ENCODE results near the gene WBP1L. TPM values are rescaled to one million over a fixed set of nuclear protein-coding genes. Genes with fewer than 3 reads are reported as not detected.

Gene WBP1L
- polyA plus RNA-seq, 3 donors = 24.8 to 43.0 (median 38.3) TPM

GRCh38 chr10:102738692-102739121, 5.0 kb upstream of the WBP1L start:
- Histone ChIP-seq H3K9ac (ENCODE audit: insufficient read depth, low read length, poor library complexity, severe bottlenecking) (no peak overlapping the region), H4K20me1 (ENCODE audit: insufficient read depth, low read length) (no peaks in the 10 kb centered on the region), H3K27me3 (ENCODE audit: control insufficient read depth in 2 of 2, insufficient read depth in 2 of 2, low read length in 2 of 2) (no peaks in the 10 kb centered on the region), H3K79me2 (ENCODE audit: insufficient read depth, low read length) (peaks cover under 1% of the 10 kb centered on the region), H3K27ac (ENCODE audit: low read depth in 1 of 2, low read length in 2 of 2) (peak overlapping the region in 1 of 2 donors; percentile 64), H3K36me3 (replicated peaks in 1 of 2; ENCODE audit: control insufficient read depth in 1 of 2, insufficient read depth in 2 of 2, low read length in 2 of 2) (no peaks in the 10 kb centered on the region), H3K4me1 (ENCODE audit: control insufficient read depth in 1 of 2, insufficient read depth in 2 of 2, low read length in 2 of 2) (peaks cover 19 to 23% of the 10 kb centered on the region in 2 donors), H2AFZ (ENCODE audit: insufficient read depth, low read depth, low read length, poor library complexity, severe bottlenecking) (peak overlapping the region; percentile 44), H3K4me2 (replicated peaks; ENCODE audit: extremely low read depth, low read length, poor library complexity, severe bottlenecking) (no peak overlapping the region), H3K9me3 (replicated peaks in 1 of 2; ENCODE audit: control insufficient read depth in 1 of 2, insufficient read depth in 1 of 2, low read length in 2 of 2) (no peaks in the 10 kb centered on the region), H3K4me3 (replicated peaks in 1 of 3; ENCODE audit: low read depth in 2 of 3, low read length in 3 of 3) (no peak overlapping the region)
- peaks cover 0 to 5% (median 2%) of the 10 kb centered on the region in 7 donors for H3K9me3 Mint-ChIP-seq
- intact Hi-C loops (cut with micrococcal nuclease) = no loop called here
- peaks cover 3 to 8% of the 10 kb centered on the region in 2 donors for H3K36me3 Mint-ChIP-seq
- peak overlapping the region; percentile 19 to 82 (median 65) for H3K27ac Mint-ChIP-seq
- peaks cover 20% of the 10 kb centered on the region for H3K4me1 Mint-ChIP-seq
- TF ChIP-seq CTCF (IDR thresholded peaks at IDR 0.05) = no peak
- DNase-seq = peak; percentile 25 to 60 (median 50)
- peaks cover 0 to 7% (median 2%) of the 10 kb centered on the region in 3 donors for H3K27me3 Mint-ChIP-seq (ENCODE audit: low read depth in 3 of 3)
- no peak overlapping the region for H3K4me3 Mint-ChIP-seq

- H3K4me2 ChIP-seq (replicated peaks; ENCODE audit: extremely low read depth, low read length, poor library complexity, severe bottlenecking) = no peak overlapping the region
- Mint-ChIP-seq H3K4me1 (peaks cover 31% of the 10 kb centered on the region), H3K9me3 (peaks cover 0 to 5% (median 2%) of the 10 kb centered on the region in 7 donors), H3K27me3 (ENCODE audit: low read depth in 3 of 3) (peaks cover 0 to 7% (median 0%) of the 10 kb centered on the region in 3 donors), H3K27ac (no peak overlapping the region), H3K4me3 (peak overlapping the region in 1 of 2 donors; percentile 50), H3K36me3 (peaks cover 0 to 4% of the 10 kb centered on the region in 2 donors)
- H3K4me3 ChIP-seq (replicated peaks in 1 of 3; ENCODE audit: low read depth in 2 of 3, low read length in 3 of 3) = no peak overlapping the region
- peaks cover 16% of the 10 kb centered on the region for H3K79me2 ChIP-seq (ENCODE audit: insufficient read depth, low read length)
- no peaks in the 10 kb centered on the region for H3K9me3 ChIP-seq (replicated peaks in 1 of 2; ENCODE audit: control insufficient read depth in 1 of 2, insufficient read depth in 1 of 2, low read length in 2 of 2)
- no peak overlapping the region for H3K27ac ChIP-seq (ENCODE audit: low read depth in 1 of 2, low read length in 2 of 2)
- peaks cover 28 to 34% of the 10 kb centered on the region in 2 donors for H3K4me1 ChIP-seq (ENCODE audit: control insufficient read depth in 1 of 2, insufficient read depth in 2 of 2, low read length in 2 of 2)
- no peak overlapping the region for H3K9ac ChIP-seq (ENCODE audit: insufficient read depth, low read length, poor library complexity, severe bottlenecking)
- no peaks in the 10 kb centered on the region for H3K27me3 ChIP-seq (ENCODE audit: control insufficient read depth in 2 of 2, insufficient read depth in 2 of 2, low read length in 2 of 2)
- no peaks in the 10 kb centered on the region for H3K36me3 ChIP-seq (replicated peaks in 1 of 2; ENCODE audit: control insufficient read depth in 1 of 2, insufficient read depth in 2 of 2, low read length in 2 of 2)
- 100% methylated on average over 1 of the region's 2 CpGs for WGBS (ENCODE audit: insufficient coverage)
- DNase-seq = no peak
- TF ChIP-seq CTCF (IDR thresholded peaks at IDR 0.05) = no peak
- intact Hi-C loops (cut with micrococcal nuclease) = loop anchor here (5.0 to 10.0 kb wide), 3 partner anchors 177 to 655 kb away; partner anchors contain the start of genes CNNM2 (in 2 of the 2), ACTR1A (in 1 of the 2), ATP5MK (in 1 of the 2) and PDCD11 (in 1 of the 2)
- H4K20me1 ChIP-seq (ENCODE audit: insufficient read depth, low read length) = peaks cover 2% of the 10 kb centered on the region
- no peak overlapping the region for H2AFZ ChIP-seq (ENCODE audit: insufficient read depth, low read depth, low read length, poor library complexity, severe bottlenecking)
These were observed 3.5 kb upstream of the WBP1L start for GRCh38 chr10:102740229-102740628.

All from CD14-positive monocyte (primary cell).